ENCODE results near the gene FRMD6. TPM values are rescaled to one million over a fixed set of nuclear protein-coding genes. Genes with fewer than 3 reads are reported as not detected.

The FRMD6 gene
- total and polyA plus RNA-seq, 5 donors: 3.1 to 8.8 (median 8.0) TPM

- ATAC-seq (no peak), DNase-seq (no peak)
- Histone ChIP-seq H3K4me1 (ENCODE audit: control insufficient read depth, insufficient read depth, low read length) (no peaks in the 10 kb centered on the region), H3K27me3 (ENCODE audit: control insufficient read depth, insufficient read depth) (no peaks in the 10 kb centered on the region), H3K4me3 (ENCODE audit: low read length) (no peak overlapping the region), H3K27ac (ENCODE audit: low read length) (no peak overlapping the region), H3K9me3 (ENCODE audit: control insufficient read depth, low read length) (no peaks in the 10 kb centered on the region)
- intact Hi-C loops (cut with DNase I): no loop called here
- 75% methylated on average over 2 of the region's 2 CpGs for WGBS
Observed at GRCh38 chr14:51703787-51704186, 52.1 kb downstream of the FRMD6 start.

GRCh38 chr14:51704545-51704944 lies 52.8 kb downstream of the FRMD6 start:
- no peak for DNase-seq
- intact Hi-C loops (cut with DNase I): no loop called here

GRCh38 chr14:51707327-51707726 lies 55.6 kb downstream of the FRMD6 start:
- WGBS: 66% methylated on average over 2 of the region's 2 CpGs
- H3K4me3 ChIP-seq (ENCODE audit: low read length): no peak overlapping the region

More at GRCh38 chr14:51704545-51704944, 52.8 kb downstream of the FRMD6 start:
- no peaks in the 10 kb centered on the region for H3K27me3 ChIP-seq (ENCODE audit: control insufficient read depth, insufficient read depth)
- no peak overlapping the region for H3K27ac ChIP-seq (ENCODE audit: low read length)
- H3K9me3 ChIP-seq (ENCODE audit: control insufficient read depth, low read length): no peaks in the 10 kb centered on the region
- no peaks in the 10 kb centered on the region for H3K4me1 ChIP-seq (ENCODE audit: control insufficient read depth, insufficient read depth, low read length)
- peak in 1 of 2 donors; percentile 76 for ATAC-seq
- no peak overlapping the region for H3K4me3 ChIP-seq (ENCODE audit: low read length)
- 76% methylated on average over 3 of the region's 3 CpGs for WGBS

GRCh38 chr14:51711505-51711904 lies 59.8 kb downstream of the FRMD6 start:
- no peak for ATAC-seq
- no peak overlapping the region for H3K27ac ChIP-seq (ENCODE audit: low read length)
- H3K27me3 ChIP-seq (ENCODE audit: control insufficient read depth, insufficient read depth): no peaks in the 10 kb centered on the region
- 85% methylated on average over 2 of the region's 2 CpGs for whole genome bisulfite sequencing
- no peaks in the 10 kb centered on the region for H3K9me3 ChIP-seq (ENCODE audit: control insufficient read depth, low read length)
- intact Hi-C loops (cut with DNase I): no loop called here
- no peak for DNase-seq
- no peak overlapping the region for H3K4me3 ChIP-seq (ENCODE audit: low read length)
- no peaks in the 10 kb centered on the region for H3K4me1 ChIP-seq (ENCODE audit: control insufficient read depth, insufficient read depth, low read length)

More at GRCh38 chr14:51707327-51707726, 55.6 kb downstream of the FRMD6 start:
- H3K27ac ChIP-seq (ENCODE audit: low read length): no peak overlapping the region
- ATAC-seq (no peak), DNase-seq (no peak)
- intact Hi-C loops (cut with DNase I): no loop called here
- no peaks in the 10 kb centered on the region for H3K27me3 ChIP-seq (ENCODE audit: control insufficient read depth, insufficient read depth)
- H3K4me1 ChIP-seq (ENCODE audit: control insufficient read depth, insufficient read depth, low read length): no peaks in the 10 kb centered on the region
- no peaks in the 10 kb centered on the region for H3K9me3 ChIP-seq (ENCODE audit: control insufficient read depth, low read length)

- intact Hi-C loops (cut with DNase I): no loop called here
- 80% methylated on average over 7 of the region's 7 CpGs for WGBS
Observed at GRCh38 chr14:51715250-51715649, 63.5 kb downstream of the FRMD6 start.

GRCh38 chr14:51715742-51716141 lies 64.0 kb downstream of the FRMD6 start:
- Histone ChIP-seq H3K27me3 (ENCODE audit: control insufficient read depth, insufficient read depth) (no peaks in the 10 kb centered on the region), H3K4me1 (ENCODE audit: control insufficient read depth, insufficient read depth, low read length) (no peaks in the 10 kb centered on the region), H3K4me3 (ENCODE audit: low read length) (no peak overlapping the region), H3K27ac (ENCODE audit: low read length) (no peak overlapping the region), H3K9me3 (ENCODE audit: control insufficient read depth, low read length) (no peaks in the 10 kb centered on the region)
- DNase-seq (no peak), ATAC-seq (no peak)
- intact Hi-C loops (cut with DNase I): no loop called here
- 71% methylated on average over 2 of the region's 2 CpGs for WGBS

More at GRCh38 chr14:51715250-51715649, 63.5 kb downstream of the FRMD6 start:
- Histone ChIP-seq H3K9me3 (ENCODE audit: control insufficient read depth, low read length) (no peaks in the 10 kb centered on the region), H3K4me1 (ENCODE audit: control insufficient read depth, insufficient read depth, low read length) (no peaks in the 10 kb centered on the region), H3K4me3 (ENCODE audit: low read length) (no peak overlapping the region), H3K27me3 (ENCODE audit: control insufficient read depth, insufficient read depth) (no peaks in the 10 kb centered on the region), H3K27ac (ENCODE audit: low read length) (no peak overlapping the region)
- ATAC-seq: no peak
- no peak for DNase-seq

GRCh38 chr14:51716610-51717009 lies 64.9 kb downstream of the FRMD6 start:
- DNase-seq (no peak), ATAC-seq (no peak)
- Histone ChIP-seq H3K9me3 (ENCODE audit: control insufficient read depth, low read length) (no peaks in the 10 kb centered on the region), H3K4me1 (ENCODE audit: control insufficient read depth, insufficient read depth, low read length) (no peaks in the 10 kb centered on the region), H3K4me3 (ENCODE audit: low read length) (no peak overlapping the region), H3K27ac (ENCODE audit: low read length) (no peak overlapping the region), H3K27me3 (ENCODE audit: control insufficient read depth, insufficient read depth) (no peaks in the 10 kb centered on the region)
- intact Hi-C loops (cut with DNase I): no loop called here
- WGBS: 76% methylated on average over 6 of the region's 6 CpGs

GRCh38 chr14:51717766-51718165 lies 66.1 kb downstream of the FRMD6 start:
- no peaks in the 10 kb centered on the region for H3K27me3 ChIP-seq (ENCODE audit: control insufficient read depth, insufficient read depth)
- WGBS: 80% methylated on average over 3 of the region's 3 CpGs
- no peak for DNase-seq
- no peaks in the 10 kb centered on the region for H3K4me1 ChIP-seq (ENCODE audit: control insufficient read depth, insufficient read depth, low read length)
- no peak overlapping the region for H3K4me3 ChIP-seq (ENCODE audit: low read length)
- ATAC-seq: no peak
- H3K9me3 ChIP-seq (ENCODE audit: control insufficient read depth, low read length): no peaks in the 10 kb centered on the region
- no peak overlapping the region for H3K27ac ChIP-seq (ENCODE audit: low read length)
- intact Hi-C loops (cut with DNase I): no loop called here

- Histone ChIP-seq H3K27me3 (ENCODE audit: control insufficient read depth, insufficient read depth) (no peaks in the 10 kb centered on the region), H3K4me3 (ENCODE audit: low read length) (no peak overlapping the region), H3K27ac (ENCODE audit: low read length) (no peak overlapping the region), H3K9me3 (ENCODE audit: control insufficient read depth, low read length) (no peaks in the 10 kb centered on the region), H3K4me1 (ENCODE audit: control insufficient read depth, insufficient read depth, low read length) (no peaks in the 10 kb centered on the region)
- 95% methylated on average over 17 of the region's 17 CpGs for WGBS
- DNase-seq: peak in 1 of 3 donors; percentile 40
- intact Hi-C loops (cut with DNase I): no loop called here
- no peak for ATAC-seq
Observed at GRCh38 chr14:51719955-51720354, 68.2 kb downstream of the FRMD6 start.

GRCh38 chr14:51723990-51724389 lies 72.3 kb downstream of the FRMD6 start:
- Histone ChIP-seq H3K9me3 (ENCODE audit: control insufficient read depth, low read length) (no peaks in the 10 kb centered on the region), H3K4me1 (ENCODE audit: control insufficient read depth, insufficient read depth, low read length) (no peaks in the 10 kb centered on the region), H3K4me3 (ENCODE audit: low read length) (no peak overlapping the region), H3K27me3 (ENCODE audit: control insufficient read depth, insufficient read depth) (no peaks in the 10 kb centered on the region), H3K27ac (ENCODE audit: low read length) (no peak overlapping the region)
- no peak for DNase-seq
- intact Hi-C loops (cut with DNase I): no loop called here
- WGBS: 86% methylated on average over 3 of the region's 3 CpGs
- no peak for ATAC-seq

- no peak for ATAC-seq
- Histone ChIP-seq H3K27ac (ENCODE audit: low read length) (no peak overlapping the region), H3K4me1 (ENCODE audit: control insufficient read depth, insufficient read depth, low read length) (no peaks in the 10 kb centered on the region), H3K27me3 (ENCODE audit: control insufficient read depth, insufficient read depth) (no peaks in the 10 kb centered on the region), H3K9me3 (ENCODE audit: control insufficient read depth, low read length) (no peaks in the 10 kb centered on the region), H3K4me3 (ENCODE audit: low read length) (no peak overlapping the region)
- intact Hi-C loops (cut with DNase I): no loop called here
- WGBS: 92% methylated on average over 3 of the region's 3 CpGs
- no peak for DNase-seq
Observed at GRCh38 chr14:51724650-51725049, 72.9 kb downstream of the FRMD6 start.

- DNase-seq (no peak), ATAC-seq (no peak)
- Histone ChIP-seq H3K27ac (ENCODE audit: low read length) (no peak overlapping the region), H3K4me1 (ENCODE audit: control insufficient read depth, insufficient read depth, low read length) (no peaks in the 10 kb centered on the region), H3K9me3 (ENCODE audit: control insufficient read depth, low read length) (no peaks in the 10 kb centered on the region), H3K4me3 (ENCODE audit: low read length) (no peak overlapping the region), H3K27me3 (ENCODE audit: control insufficient read depth, insufficient read depth) (no peaks in the 10 kb centered on the region)
- intact Hi-C loops (cut with DNase I): no loop called here
- 78% methylated on average over 3 of the region's 3 CpGs for WGBS
Observed at GRCh38 chr14:51725061-51725460, 73.4 kb downstream of the FRMD6 start.
